Measurements from ENCODE around the gene SDK1.
"Not testable (repeated sequence)": the region's sequence is repeated elsewhere in the genome, so short reads cannot be mapped to it uniquely, and the experiment has no call there.

SDK1 gene

DNA sequence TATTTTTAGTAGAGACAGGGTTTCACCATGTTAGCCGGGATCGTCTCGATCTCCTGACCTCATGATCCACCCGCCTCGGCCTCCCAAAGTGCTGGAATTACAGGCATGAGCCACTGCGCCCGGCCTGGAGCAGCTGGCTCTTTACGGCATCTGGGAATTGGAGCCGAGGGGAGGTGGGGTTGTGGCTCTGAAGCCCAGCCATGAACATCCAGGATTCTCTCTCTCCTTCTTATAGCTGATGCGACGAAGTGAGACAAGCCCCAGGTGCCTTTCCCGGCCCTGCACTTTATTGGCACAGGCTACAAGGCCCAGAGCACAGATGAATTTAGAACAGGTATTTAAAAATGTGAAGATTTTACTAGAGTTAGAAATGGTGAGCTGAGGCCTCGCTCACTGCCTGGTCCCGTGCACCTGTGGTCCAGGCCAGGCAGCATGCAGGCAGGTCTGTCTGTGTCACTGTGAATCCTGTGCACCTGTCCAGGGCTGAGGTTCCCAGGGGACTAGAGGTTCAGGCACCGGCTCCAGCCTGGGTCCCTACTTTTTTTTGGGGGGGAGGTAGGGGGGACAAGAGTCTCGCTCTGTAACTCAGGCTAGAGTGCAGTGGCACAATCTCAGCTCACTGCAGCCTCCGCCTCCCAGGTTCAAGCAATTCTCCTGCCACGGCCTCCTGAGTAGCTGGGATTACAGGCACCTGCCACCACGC is 1001.3 kb downstream of the SDK1 start:
- TF ChIP-seq, protein P1, sequence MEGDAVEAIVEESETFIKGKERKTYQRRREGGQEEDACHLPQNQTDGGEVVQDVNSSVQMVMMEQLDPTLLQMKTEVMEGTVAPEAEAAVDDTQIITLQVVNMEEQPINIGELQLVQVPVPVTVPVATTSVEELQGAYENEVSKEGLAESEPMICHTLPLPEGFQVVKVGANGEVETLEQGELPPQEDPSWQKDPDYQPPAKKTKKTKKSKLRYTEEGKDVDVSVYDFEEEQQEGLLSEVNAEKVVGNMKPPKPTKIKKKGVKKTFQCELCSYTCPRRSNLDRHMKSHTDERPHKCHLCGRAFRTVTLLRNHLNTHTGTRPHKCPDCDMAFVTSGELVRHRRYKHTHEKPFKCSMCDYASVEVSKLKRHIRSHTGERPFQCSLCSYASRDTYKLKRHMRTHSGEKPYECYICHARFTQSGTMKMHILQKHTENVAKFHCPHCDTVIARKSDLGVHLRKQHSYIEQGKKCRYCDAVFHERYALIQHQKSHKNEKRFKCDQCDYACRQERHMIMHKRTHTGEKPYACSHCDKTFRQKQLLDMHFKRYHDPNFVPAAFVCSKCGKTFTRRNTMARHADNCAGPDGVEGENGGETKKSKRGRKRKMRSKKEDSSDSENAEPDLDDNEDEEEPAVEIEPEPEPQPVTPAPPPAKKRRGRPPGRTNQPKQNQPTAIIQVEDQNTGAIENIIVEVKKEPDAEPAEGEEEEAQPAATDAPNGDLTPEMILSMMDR (IDR thresholded peaks at IDR 0.05; ENCODE audit: low read depth, low read length, missing control alignments), result no peak
- no peak overlapping the region for H3K4me3 ChIP-seq (ENCODE audit: low read depth, low read length)
- no peak for DNase-seq (ENCODE audit: low read depth)

DNA sequence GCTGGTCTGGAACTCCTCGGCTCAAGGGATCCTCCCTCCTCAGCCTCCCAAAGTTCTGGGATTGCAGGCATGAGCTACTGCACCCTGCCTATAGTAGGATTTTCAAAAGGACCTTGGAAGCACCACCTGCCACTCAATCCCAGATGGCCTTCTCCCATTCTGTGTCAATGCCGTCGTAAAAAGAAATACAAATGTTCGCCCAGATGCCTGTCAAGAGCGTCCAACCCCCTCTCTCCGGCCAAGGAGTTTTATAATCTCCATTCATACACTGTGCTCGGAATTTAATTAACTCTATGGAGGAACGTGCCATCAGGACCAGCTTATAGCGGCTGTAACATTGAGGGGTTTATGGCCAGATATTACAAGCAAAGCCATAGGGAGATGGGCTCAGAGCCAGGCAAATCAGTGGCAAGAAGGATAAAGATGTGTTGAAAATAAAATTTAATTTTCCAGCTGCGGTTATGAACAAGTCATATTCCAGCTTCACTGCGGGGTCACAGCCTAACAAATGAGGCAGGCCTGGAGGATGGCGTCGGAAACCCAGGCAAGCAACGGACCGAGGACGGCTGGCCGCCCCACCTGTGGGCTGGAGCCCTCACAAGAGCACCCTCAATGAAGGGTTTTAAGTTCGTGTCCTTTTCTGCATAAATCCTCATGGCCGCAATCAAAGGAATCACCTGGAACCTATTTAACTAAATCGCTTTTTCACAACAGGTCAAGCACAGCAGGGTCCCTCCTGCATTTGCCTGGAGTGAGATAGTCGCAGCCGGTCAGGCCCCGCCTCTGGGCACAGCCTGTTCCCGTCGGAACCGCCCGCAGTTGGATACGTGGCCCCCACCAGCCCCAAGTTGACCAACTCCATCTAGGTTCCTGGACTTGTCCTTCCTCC is 1006.5 kb downstream of the SDK1 start:
- DNase-seq (ENCODE audit: low read depth), result no peak
- TF ChIP-seq, protein P1 (IDR thresholded peaks at IDR 0.05; ENCODE audit: low read depth, low read length, missing control alignments), result no peak
- no peak overlapping the region for H3K4me3 ChIP-seq (ENCODE audit: low read depth, low read length)

DNA sequence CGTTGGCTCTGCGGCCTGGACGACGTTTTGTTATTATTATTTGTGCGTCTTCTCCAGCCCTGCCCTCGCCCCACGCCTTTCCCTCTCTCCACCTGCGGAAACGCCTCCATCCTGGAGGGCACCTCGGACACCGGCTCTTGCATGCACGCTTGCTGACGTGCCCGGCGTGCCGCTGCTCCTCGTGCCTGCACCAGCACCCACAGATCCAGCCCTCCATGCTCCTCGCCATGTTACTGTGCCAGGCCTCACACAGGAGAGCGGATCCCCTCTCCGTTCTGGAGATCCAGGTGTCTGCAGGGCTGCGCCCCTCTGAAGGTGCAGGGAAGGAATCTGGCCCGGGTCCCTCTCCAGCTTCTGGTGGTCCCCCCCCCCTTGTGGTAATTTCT is 1007.1 kb downstream of the SDK1 start:
- TF ChIP-seq, protein P1 (IDR thresholded peaks at IDR 0.05; ENCODE audit: low read depth, low read length, missing control alignments), result no peak
- no peak overlapping the region for H3K4me3 ChIP-seq (ENCODE audit: low read depth, low read length)
- no peak for DNase-seq (ENCODE audit: low read depth)

DNA sequence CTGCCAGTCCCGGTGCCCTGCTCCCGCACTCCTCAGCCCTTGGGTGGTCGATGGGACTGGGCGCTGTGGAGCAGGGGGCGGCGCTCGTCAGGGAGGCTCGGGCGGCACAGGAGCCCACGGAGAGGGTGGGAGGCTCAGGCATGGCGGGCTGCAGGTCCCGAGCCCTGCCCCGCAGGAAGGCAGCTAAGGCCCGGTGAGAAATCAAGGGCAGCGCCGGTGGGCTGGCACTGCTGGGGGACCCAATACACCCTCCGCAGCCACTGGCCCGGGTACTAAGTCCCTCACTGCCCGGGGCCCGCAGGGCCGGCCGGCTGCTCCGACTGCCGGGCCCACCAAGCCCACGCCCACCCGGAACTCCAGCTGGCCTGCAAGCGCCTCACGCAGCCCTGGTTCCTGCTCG is 1012.9 kb downstream of the SDK1 start:
- not testable (repeated sequence) for DNase-seq (ENCODE audit: low read depth); H3K4me3 ChIP-seq (ENCODE audit: low read depth, low read length)

DNA sequence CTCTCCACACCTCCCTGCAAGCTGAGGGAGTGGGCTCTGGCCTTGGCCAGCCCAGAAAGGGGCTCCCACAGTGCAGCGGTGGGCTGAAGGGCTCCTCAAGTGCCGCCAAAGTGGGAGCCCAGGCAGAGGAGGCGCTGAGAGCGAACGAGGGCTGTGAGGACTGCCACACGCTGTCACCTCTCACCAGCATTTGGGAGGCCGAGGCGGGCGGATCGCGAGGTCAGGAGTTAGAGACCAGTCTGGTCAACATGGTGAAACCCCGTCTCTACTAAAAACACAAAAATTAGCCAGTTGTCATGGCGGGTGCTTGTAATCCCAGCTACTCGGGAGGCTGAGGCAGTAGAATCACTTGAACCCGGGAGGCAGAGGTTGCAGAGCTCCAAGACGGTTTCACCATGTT is 1013.3 kb downstream of the SDK1 start:
- H3K4me3 ChIP-seq (ENCODE audit: low read depth, low read length), result not testable (repeated sequence)

More for the DNA sequence above, 1013.3 kb downstream of the SDK1 start:
- not testable (repeated sequence) for DNase-seq (ENCODE audit: low read depth)
